DMS 273 (cell line): Measurements from ENCODE around the gene QPRT.
"Not testable (repeated sequence)": the region's sequence is repeated elsewhere in the genome, so short reads cannot be mapped to it uniquely, and the experiment has no call there.

Source experiments
- DNase-seq: peaks from one replicate; lab custom pipeline; 2025; ENCODE audit not compliant: unreplicated experiment; lab: John Stamatoyannopoulos, UW

QPRT gene

GRCh38 chr16:29745121-29745852, 66.3 kb downstream of the QPRT start:
- DNase-seq: no peak

- no peak for DNase-seq
Measured at GRCh38 chr16:29745853-29746345, 66.9 kb downstream of the QPRT start, which contains the start of gene C16orf54. Gene C16orf54 (minus strand): TSS chr16:29745990. CDS start chr16:29744951, 1,039 bp downstream.

- DNase-seq: not testable (repeated sequence)
Measured at GRCh38 chr16:29746518-29746917, 67.5 kb downstream of the QPRT start.
